Measurements from ENCODE around the gene EGR1.

EGR1 gene
- 0.98 to 589 (median 10.0) reads per million in 3 experiments for total RNA-seq

- DNase-seq = peak; percentile 96
Measured at GRCh38 chr5:138465261-138466124, at the start of gene EGR1. Gene EGR1, plus strand, starts transcription at chr5:138465479. Its CDS starts 283 bp downstream, at chr5:138465762.

GRCh38 chr5:138418444-138418843 lies 46.8 kb upstream of the EGR1 start:
- no peak for DNase-seq

- no peak for DNase-seq
Measured at GRCh38 chr5:138425079-138425478, 40.2 kb upstream of the EGR1 start.

- no peak for DNase-seq
Measured at GRCh38 chr5:138435943-138436342, 29.3 kb upstream of the EGR1 start.

DNA sequence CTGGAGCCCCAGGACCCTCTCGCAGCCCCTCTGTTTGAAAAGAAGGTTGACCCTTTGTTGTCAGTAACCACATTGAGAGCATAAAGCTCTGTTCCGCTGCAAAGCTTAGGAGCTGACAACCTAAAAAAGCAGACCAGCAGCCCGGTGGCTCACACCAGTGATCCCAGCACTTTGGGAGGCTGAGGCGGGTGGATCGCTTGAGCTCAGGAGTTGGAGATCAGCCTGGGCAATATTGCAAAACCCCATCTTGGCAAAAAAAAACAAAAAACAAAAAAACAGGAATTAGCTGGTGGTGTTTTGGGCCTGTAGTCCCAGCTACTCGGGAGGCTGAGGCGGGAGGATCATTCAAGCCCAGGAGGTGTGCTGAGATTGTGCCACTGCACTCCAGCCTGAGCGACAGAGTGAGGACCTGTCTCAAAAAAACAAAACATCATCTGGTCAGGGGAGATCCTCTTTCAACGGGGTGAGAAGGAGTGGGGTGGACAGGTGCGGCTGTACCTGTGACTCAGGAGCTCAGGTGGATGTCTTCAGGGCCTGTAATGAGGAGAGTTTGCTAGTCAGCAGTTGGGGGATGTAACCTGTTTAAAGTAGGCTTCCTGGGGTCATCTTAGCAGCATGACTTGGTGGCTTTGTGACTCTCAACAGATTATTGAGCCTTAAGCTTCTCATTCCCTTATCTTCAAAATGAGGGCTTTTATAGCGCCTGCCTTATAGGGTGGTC lies 27.1 kb upstream of the EGR1 start:
- no peak for DNase-seq

DNA sequence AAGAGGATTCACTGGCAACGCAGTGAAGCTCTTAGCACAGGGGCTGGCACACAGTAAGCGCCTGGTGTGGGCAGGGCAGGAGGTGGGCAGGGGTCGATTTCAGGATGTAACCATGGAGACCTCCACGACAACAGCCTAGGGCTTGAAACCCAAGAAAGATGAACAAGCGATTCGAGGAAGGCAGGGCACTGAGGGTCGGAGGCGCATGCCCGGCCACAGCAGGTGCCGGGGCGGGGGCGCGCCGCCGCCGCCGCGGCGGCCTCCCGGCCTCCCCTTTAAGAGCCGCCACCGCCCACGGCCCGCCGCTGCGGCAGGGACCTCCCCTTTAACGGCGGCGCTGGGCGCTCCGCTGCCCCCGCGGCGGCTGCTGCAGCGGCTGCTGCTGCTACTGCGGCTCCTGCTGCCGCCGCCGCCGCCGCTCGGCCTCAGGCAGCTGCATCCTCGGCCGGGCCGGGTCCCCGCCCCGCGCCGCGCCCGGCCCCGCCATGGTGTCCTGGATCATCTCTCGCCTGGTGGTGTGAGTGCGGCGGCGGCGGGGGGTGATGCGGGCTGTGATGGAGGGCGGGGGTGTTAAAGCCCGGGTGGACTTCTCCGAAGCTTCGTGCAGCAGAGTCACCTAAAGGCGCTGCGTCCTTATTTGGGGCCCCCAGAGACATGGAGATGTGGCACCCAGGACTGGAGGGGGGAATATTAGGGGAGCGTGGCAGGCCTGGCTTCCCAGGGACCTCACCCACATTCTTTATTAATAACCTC lies 26.4 kb upstream of the EGR1 start, which contains the start of gene REEP2:
Gene REEP2, plus strand, starts transcription at position 334 of the 753 bp plus-strand sequence. Its CDS starts 152 bp downstream, at position 486.
- DNase-seq = peak; percentile 51

- DNase-seq = no peak
Measured at GRCh38 chr5:138439477-138440158, 25.7 kb upstream of the EGR1 start.

- DNase-seq = no peak
Measured at GRCh38 chr5:138440159-138441073, 24.9 kb upstream of the EGR1 start.

- no peak for DNase-seq
Measured at GRCh38 chr5:138441221-138441620, 24.1 kb upstream of the EGR1 start.

DNA sequence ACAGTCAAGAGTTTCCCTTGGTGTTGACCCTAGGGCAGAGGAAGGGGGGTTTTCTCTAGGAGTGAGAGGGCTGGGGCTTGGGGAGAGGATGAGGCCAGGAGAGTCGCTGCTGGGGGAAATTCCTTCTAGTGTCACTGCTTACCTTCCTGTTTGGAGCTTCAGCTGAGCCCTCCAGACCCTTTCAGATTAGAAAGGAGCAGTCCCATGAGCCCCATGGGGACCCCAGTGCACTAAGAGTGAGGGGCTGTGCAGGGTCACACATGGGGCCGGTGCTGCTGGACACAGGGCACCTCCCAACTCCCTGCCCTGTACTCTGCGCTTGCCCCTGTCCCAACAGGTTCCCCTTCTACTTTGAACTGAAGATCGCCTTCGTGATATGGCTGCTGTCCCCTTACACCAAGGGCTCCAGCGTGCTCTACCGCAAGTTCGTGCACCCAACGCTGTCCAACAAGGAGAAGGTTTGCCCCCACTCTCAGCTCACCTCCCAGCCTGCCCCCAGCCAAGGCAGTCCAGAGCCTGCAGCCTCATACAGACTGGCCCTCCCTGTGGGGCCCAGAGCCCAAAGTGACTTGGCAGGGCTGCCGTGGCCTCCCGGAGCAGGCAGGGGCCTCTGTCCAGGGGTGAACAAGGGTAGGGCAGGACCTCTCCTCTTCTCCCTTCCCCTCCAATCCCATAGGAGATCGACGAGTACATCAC lies 21.1 kb upstream of the EGR1 start:
- DNase-seq = no peak

GRCh38 chr5:138444774-138445546 lies 20.3 kb upstream of the EGR1 start:
- no peak for DNase-seq

- no peak for DNase-seq
Measured at GRCh38 chr5:138445547-138446271, 19.6 kb upstream of the EGR1 start.

DNA sequence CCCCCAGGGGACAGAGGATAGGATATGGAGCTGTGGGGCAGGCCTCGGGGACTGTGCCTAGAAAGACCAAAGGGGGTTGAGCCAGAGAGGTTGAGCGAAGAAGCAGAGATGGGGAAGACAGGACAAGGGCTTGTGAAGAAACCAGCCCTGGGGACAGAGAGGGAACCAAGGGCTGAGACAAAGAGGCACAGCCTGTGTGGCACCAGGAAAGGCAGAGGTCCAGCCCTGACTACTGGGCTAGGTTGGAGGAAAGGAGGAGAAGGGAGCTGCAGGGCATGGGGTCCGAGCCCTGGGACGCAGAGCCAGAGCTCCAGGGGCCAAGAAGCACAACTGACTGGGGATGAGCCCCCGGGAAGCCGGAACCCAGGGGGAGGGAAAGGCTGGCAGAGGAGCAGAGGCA lies 17.2 kb upstream of the EGR1 start:
- no peak for DNase-seq

DNA sequence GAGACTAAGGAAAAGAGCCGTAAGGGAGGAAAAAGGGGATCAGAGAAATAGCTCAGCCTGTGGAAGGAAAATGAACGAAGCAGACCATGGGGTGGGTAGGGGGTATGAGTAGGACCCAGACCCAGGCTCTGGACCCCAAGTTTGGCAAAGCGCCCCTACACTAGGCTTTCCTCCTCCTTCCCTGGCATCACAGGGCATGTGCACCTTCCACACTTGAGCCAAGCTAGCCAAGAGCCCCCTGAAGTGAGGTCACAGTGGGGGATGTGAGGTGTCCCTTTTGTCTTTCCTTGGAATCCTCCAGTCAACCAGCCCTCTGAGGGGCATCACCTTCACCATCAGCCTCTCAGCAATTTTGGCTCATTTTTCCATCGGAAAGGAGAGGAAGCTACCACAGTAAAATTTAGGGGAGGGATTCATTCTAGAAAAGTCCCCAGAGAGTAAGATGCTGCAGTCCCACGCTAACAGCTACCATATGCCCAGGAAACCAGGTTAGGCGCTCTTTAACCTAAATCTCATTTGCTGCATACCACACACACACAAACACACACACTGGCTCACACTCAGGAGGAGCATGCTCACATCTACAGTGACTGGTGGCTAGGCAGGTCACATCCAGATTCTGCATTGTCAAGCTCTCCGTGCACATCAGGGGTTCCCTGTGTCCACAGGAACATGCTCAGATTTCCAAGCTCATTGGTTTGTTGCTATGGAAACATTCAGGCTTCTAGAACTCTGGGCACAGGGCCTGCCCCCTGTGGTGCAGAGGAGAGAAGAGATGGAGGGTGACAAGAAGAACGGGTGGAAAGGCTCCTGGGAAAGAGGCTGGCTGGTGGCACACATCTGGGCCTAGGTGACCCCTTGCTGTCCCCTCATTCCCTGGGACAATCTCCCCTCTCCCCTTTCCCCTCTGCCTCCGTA lies 16.5 kb upstream of the EGR1 start:
- DNase-seq = no peak

DNA sequence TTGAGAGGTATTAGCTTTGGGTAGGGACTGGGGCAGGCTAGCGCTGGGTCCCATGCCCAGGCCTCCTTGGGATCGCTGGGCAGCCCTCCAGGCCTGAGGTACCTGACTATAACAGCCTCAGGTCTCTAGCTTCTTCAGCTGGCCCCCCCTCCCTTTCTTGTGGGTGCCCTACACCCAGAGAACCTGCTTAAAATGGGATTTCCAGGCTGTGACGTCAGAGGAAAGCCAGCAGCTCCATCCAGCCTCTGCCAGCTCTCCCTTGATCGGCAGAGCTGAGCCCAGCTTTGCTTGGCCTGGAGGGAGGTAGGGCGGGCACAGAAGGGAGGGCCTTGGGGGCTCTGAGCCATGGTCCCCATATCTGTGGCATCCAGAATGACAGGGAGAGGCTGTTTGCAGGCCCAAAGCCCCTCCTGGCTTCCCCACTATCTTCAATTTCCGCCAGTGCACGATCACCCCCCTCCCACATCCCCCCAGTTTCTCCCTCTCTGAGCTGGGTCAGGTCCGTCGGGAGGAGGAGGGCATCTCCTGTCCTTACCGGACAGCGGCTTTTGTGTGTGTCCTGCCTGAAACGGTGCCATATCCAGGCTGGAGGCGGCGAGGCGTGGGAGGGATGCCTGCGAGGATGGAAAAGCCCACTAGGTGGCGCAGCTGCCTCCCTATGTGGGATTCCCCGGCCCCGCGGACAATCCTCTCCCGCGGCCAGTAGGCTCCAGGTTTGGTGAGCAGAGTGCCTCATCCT lies 15.6 kb upstream of the EGR1 start:
- peak; percentile 53 for DNase-seq

GRCh38 chr5:138450971-138451370 lies 14.3 kb upstream of the EGR1 start:
- DNase-seq = no peak

DNA sequence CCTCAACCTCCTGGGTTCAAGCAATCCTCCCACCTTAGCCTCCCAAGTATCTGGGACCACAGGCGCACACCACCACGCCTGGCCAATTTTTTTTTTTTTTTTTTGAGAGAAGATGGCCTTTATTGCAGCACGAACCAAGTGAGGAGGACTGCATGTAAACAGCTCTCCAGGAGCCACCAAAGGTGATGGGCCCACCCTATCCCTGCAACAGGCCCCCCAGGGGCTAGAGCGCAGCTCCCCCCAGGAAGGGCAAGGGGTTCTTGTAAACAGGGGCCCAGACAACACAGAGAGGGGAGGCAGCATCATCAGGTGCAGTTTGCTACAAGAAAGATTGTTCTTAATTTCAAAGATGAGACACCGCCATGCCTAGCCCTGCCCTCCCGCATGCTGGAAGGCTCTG lies 12.6 kb upstream of the EGR1 start:
- DNase-seq = no peak
